ENCODE results near the gene GPR37L1.

DNA sequence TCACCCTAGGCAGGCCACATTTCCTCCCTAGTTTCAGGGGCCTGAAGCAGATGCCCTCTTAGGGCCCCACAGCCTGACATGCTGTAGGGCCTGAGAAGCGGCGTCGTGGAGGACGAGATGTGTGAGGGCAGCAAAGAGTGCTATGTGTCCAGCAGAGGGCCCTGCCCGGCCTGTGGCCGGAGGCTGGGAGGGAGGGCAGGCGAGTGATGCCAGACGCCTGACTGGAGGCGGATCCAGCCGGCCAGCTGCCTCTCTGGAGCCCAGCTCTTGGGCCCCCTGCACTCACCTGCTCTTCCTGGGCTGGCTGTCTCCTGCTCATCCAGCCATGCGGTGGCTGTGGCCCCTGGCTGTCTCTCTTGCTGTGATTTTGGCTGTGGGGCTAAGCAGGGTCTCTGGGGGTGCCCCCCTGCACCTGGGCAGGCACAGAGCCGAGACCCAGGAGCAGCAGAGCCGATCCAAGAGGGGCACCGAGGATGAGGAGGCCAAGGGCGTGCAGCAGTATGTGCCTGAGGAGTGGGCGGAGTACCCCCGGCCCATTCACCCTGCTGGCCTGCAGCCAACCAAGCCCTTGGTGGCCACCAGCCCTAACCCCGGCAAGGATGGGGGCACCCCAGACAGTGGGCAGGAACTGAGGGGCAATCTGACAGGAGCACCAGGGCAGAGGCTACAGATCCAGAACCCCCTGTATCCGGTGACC, at the start of gene GPR37L1:
- peak in 3 of 4 experiments; percentile 26 to 56 (median 38) for TF ChIP-seq CTCF (IDR thresholded peaks at IDR 0.05)
- TF ChIP-seq POLR2A (IDR thresholded peaks at IDR 0.05), result no peak
